ENCODE measurements around the gene ATP2C2.

DNA sequence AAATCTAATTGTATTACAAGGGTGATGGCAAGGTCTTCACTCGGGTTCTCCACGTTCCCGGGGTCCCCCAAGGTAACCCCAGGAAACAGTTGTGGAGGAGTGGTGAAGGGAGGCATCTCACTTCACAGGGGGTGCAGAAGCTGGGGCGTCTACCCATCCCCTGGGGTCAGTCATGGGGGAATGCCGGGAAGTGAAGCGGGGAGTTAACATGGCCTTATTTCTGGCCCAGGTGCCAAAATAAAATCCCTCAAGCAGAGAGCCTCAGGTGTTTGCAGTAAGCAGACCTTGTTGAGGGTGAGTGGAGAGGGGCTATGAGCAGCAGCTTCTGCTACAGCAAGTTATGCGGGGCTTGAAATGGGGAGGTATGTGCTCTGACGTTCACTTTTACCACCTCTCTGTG, 9.0 kb upstream of the ATP2C2 start:
- TF ChIP-seq CTCF (IDR thresholded peaks at IDR 0.05) = no peak
- no peak for TF ChIP-seq FOXJ3 (CRISPR knock-in tag; IDR thresholded peaks at IDR 0.05)
- TF ChIP-seq, protein P1, sequence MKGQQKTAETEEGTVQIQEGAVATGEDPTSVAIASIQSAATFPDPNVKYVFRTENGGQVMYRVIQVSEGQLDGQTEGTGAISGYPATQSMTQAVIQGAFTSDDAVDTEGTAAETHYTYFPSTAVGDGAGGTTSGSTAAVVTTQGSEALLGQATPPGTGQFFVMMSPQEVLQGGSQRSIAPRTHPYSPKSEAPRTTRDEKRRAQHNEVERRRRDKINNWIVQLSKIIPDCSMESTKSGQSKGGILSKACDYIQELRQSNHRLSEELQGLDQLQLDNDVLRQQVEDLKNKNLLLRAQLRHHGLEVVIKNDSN (IDR thresholded peaks at IDR 0.05; ENCODE audit: borderline replicate concordance, low read depth) = no peak
- no peak for TF ChIP-seq TAF1 (IDR thresholded peaks at IDR 0.05; ENCODE audit: borderline replicate concordance, low read depth, low read length)
- TF ChIP-seq, protein P2, sequence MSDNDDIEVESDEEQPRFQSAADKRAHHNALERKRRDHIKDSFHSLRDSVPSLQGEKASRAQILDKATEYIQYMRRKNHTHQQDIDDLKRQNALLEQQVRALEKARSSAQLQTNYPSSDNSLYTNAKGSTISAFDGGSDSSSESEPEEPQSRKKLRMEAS (IDR thresholded peaks at IDR 0.05; ENCODE audit: low read depth) = no peak
- TF ChIP-seq ELF1 (IDR thresholded peaks at IDR 0.05) = no peak
- TF ChIP-seq, protein P3, sequence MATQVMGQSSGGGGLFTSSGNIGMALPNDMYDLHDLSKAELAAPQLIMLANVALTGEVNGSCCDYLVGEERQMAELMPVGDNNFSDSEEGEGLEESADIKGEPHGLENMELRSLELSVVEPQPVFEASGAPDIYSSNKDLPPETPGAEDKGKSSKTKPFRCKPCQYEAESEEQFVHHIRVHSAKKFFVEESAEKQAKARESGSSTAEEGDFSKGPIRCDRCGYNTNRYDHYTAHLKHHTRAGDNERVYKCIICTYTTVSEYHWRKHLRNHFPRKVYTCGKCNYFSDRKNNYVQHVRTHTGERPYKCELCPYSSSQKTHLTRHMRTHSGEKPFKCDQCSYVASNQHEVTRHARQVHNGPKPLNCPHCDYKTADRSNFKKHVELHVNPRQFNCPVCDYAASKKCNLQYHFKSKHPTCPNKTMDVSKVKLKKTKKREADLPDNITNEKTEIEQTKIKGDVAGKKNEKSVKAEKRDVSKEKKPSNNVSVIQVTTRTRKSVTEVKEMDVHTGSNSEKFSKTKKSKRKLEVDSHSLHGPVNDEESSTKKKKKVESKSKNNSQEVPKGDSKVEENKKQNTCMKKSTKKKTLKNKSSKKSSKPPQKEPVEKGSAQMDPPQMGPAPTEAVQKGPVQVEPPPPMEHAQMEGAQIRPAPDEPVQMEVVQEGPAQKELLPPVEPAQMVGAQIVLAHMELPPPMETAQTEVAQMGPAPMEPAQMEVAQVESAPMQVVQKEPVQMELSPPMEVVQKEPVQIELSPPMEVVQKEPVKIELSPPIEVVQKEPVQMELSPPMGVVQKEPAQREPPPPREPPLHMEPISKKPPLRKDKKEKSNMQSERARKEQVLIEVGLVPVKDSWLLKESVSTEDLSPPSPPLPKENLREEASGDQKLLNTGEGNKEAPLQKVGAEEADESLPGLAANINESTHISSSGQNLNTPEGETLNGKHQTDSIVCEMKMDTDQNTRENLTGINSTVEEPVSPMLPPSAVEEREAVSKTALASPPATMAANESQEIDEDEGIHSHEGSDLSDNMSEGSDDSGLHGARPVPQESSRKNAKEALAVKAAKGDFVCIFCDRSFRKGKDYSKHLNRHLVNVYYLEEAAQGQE (IDR thresholded peaks at IDR 0.05; ENCODE audit: low read depth, low read length) = no peak
- no peak for TF ChIP-seq RAD21 (IDR thresholded peaks at IDR 0.05; ENCODE audit: low read length)
- no peak for TF ChIP-seq YY1 (IDR thresholded peaks at IDR 0.05; ENCODE audit: low read depth)
- no peak for TF ChIP-seq EZH2phosphoT487 (IDR thresholded peaks at IDR 0.05; ENCODE audit: borderline replicate concordance, low read depth)

All from SK-N-SH (cell line).